SIG-M5 treated with dmso at 0.1 percent for 504 hours (cell line): ENCODE results near the gene SCUBE1.
"Not testable (repeated sequence)": the region's sequence is repeated elsewhere in the genome, so short reads cannot be mapped to it uniquely, and the experiment has no call there.

ENCODE experiments used
- DNase-seq: peaks from one replicate; lab custom pipeline; 2025; ENCODE audit not compliant: unreplicated experiment; lab: John Stamatoyannopoulos, UW

SCUBE1 gene

DNA sequence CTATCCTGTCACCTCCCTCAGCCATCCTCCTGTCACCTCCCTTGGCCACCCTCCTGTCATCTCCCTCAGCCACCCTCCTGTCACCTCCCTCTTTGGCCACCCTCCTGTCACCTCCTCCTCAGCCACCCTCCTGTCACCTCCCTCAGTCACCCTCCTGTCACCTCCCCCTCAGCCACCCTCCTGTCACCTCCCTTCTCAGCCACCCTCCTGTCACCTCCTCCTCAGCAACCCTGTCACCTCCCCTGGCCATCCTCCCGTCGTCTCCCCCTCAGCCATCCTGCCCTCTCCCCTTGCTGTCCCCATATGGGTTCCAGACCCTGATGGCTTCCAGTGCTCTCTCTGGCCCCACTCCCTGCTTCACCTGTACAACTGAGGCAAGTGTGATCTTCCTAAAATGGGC lies 61.8 kb downstream of the SCUBE1 start:
- no peak for DNase-seq

DNA sequence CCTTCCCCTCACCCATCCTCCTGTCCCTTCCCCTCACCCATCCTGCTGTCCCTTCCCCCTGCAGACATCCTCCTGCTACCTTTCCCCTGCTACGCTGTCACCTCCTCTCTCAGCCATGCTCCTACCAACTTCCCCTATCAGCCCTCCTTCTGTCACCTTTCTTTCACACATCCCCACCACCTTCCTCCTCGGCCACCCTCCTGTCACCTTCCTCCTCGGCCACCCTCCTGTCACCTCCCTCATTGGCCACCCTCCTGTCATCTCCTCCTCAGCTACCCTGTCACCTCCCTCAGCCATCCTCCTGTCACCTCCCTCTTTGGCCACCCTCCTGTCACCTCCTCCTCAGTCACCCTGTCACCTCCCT lies 62.7 kb downstream of the SCUBE1 start:
- not testable (repeated sequence) for DNase-seq

DNA sequence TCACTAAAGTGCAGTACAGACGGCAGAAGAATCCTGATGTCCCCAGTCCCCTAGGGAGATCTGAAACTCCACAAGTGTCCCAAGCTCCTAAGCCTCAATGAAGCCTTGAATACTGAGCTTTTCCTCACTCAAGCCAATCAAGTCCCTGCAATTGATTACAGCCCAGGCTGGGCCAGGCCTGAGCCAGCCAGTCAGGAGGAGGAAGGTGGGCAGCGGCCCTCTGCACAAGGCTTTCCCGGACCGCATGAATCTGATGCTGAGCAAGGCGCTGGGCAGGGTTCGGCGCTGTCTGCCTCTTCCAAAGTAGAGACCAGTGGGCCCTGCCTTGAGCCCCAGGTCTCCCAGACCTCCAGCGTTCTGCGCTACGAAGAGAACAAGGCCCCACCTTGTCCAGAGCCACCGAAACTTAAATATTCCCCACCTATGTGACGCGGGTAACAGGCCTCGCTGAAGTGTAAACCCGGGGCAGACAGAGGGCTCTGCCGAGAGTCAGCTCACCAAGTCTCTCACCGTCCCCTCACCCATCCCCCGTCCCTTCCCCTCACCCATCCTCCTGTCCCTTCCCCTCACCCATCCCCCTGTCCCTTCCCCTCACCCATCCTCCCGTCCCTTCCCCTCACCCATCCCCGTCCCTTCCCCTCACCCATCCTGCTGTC lies 63.2 kb downstream of the SCUBE1 start:
- no peak for DNase-seq

GRCh38 chr22:43277987-43278601 lies 65.1 kb downstream of the SCUBE1 start:
- DNase-seq: peak; percentile 8

DNA sequence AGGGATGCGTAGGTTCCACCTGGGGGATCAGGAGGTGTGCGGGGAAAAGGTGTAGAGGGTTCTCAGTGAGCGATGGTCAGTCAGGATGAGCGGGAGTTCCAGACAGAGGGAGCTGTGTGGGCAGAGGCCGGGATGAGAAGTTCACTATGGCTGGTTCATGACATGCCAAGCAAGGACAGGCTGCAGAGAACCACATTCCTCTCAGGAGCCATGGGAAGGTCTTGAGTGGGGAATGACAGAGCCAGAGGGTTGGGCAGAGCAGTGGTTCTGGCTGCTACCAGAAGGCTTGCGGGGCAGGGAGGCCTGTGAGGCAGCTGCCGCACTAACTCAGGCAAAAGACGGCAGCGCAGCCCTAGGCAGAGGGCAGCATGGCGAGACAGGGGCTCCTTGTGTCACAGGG lies 66.1 kb downstream of the SCUBE1 start:
- no peak for DNase-seq

DNA sequence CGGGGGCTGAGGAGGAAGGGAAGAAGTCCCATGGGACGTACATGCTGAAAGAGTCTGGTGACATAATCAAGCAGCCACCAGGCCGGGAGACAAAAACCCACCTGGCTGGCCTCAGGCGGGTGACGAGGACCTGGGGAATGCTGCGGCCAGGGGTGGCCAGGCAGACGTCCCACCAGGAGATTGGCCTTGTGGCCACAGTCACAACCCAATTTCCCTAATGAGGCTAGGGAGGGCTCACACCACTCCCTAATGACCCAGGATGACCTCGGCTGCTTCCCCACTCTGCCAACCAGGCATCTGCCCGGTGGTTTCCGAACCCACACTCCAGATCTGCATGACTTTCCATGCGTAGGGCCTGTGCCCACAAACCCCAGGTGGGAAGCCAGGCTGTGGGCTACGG lies 66.9 kb downstream of the SCUBE1 start:
- DNase-seq: no peak

GRCh38 chr22:43275545-43276317 lies 67.4 kb downstream of the SCUBE1 start:
- peak; percentile 91 for DNase-seq

GRCh38 chr22:43274595-43275240 lies 68.5 kb downstream of the SCUBE1 start:
- no peak for DNase-seq

- DNase-seq: peak; percentile 23
Measured at GRCh38 chr22:43273902-43274484, 69.2 kb downstream of the SCUBE1 start.

DNA sequence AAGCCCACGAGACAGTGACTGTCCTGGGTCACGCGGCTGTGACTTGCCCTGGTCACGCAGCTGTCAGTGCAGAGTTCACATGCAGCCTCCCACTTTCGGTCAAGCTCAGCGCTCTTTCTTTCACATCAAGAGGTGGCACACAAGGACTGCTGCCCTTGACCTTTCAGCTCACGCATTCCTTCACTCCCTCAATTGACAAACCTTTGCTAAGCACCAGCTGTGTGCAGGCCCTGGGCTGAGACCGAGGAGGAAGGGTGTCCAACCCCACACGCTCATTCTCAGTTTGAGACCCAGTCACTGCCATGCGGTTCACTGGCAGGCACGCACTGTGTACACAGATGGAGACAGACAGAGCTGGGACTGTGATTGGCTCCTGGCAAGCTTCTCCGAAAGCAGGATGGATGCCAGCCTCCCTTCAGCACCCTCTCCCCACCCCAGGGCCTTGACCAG lies 70.3 kb downstream of the SCUBE1 start:
- DNase-seq: no peak

DNA sequence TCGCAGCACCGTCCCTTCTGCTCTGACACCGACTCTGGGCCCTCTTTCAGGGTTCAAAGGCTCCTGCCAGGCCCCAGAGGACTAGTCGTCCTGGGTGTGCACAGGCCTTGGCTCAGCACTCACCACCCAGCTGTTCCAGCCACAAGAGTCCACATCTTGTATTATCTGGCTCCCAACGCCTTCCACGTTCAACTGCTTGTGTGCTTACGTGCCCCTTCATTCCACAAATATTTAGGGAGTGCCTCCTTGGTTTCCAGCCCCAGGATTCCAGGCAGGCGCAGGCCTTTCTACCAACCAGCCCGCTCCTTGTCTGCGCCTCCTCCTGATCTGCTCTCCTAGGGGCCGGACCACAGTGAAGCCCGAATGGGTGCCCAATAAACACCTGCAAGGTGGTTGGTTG lies 70.9 kb downstream of the SCUBE1 start:
- no peak for DNase-seq

GRCh38 chr22:43270949-43271348 lies 72.2 kb downstream of the SCUBE1 start:
- no peak for DNase-seq

DNA sequence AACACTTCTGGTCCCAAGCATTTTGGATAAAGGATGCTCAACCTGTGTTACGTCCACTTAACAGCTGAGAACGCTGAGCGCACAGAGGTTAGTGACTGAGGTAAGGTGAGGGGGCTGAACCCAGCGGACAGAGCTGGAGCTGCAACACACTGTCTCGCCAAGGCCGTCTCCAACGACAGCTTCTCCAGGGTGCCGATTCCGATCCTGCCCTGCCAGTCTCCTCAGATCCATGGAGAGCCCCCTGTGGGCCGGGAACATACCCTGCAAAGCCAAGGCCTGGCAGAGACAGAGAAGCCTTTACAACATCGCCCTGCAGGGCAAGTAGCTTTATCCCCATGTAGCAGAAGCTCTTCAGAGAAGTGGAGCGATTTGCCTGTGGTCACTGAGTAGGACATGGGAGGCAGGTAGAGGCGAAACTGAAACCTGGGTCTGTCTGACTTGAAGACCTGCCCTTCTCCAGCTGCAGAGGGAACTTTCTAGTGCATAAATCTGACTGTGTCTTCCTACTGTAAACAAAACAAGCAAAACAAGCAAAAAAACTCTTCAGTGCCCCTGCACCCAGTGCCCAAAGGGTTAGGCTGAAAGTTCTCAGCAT lies 72.8 kb downstream of the SCUBE1 start:
- DNase-seq: no peak

GRCh38 chr22:43269646-43270045 lies 73.5 kb downstream of the SCUBE1 start:
- DNase-seq: no peak

GRCh38 chr22:43269246-43269645 lies 73.9 kb downstream of the SCUBE1 start:
- no peak for DNase-seq

DNA sequence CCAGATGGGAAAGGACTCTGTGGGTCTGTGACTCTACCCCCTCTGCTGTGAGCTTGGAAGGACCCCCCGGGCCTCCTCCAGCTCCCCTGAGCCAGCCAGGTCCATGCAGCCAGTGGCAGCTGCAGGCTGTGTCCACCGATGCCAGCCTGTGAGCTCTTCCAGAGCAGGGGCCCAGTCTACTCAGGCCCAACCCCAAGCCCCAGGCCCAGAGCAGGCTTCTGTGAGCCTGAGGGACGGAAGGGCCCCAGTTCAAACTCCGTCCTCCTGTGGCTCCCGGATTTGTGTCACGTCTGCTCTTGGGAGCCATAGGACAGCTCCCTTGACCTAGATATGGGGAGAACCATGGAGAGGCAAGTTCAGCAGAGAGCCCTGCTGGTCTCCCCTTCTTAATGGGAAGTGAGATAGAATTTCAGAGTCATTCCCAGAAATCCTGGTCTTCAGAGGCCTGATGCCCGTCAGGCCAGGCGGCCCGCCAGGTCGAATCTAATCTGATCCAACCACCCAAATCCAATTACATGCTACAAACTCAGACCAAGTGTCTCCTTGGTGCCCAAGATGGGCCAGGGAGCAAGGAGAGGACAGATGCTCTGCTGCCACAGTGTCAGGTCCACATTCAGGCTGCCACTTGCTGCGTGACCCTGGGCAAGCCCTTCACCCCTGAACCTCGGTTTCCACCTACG lies 75.1 kb downstream of the SCUBE1 start:
- DNase-seq: no peak

DNA sequence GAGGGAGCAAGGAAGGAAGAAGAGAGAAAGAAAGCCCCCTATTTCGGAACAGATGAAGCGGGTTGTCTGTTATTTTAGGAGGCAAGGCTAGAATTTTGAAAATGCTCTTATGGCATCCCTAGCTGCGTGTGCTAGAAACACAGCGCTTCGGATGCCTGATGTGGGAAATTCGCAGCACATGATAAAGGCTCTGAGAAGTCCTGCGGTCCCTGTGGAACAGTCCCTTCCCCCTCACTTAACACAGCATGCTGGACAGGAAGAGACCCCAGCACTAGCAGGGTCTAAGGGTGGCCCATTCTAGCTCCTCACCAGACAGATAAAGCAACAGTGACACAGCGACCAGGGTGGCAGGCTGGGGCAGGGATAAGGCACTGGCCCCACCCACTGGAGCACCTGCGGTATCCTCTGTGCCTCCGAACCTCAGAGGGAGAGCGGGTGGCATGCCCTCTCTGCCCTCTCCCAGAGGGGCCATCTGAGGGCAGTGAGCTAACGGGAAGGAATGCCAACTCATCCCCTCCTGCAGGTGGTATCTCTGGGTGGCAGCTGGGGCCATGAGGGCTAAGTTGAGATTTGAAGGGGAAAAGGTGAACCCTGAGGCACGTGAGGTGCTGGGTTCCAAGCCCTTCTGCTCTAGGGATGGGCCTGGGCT lies 75.7 kb downstream of the SCUBE1 start:
- no peak for DNase-seq

DNA sequence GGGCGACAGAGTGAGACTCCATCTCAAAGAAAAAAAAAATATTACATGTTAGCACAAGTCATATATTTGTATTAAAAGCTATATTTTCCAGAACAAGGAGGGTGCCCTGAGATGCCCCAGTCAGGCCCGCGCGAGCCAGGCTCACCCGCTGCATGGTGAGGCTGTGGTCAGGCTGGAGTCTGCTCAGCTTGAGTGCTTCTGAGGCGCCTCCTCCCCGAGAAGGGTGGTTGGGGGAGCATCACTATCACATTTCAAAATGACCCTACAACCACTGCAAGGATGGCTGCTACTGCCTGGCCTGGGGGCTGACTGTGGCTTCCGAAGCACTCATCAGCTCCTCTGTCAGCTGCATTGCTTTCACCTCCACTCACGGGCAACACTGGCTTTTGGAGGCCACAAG lies 77.1 kb downstream of the SCUBE1 start:
- DNase-seq: no peak

- DNase-seq: peak; percentile 75
Measured at GRCh38 chr22:43263645-43264514, 79.3 kb downstream of the SCUBE1 start.
